Activated CD8-positive, alpha-beta T cell treated with anti-CD3 and anti-CD28 coated beads for 36 hours (primary cell): Measurements from ENCODE around the gene ECE2. TPM values are rescaled to one million over a fixed set of nuclear protein-coding genes. Genes with fewer than 3 reads are reported as not detected.

Source experiments
- ATAC-seq: fragments of 200-7000 bp; cut with Tn5 transposase; one replicate; pipeline ENCODE4 v1.10.0; 2021; ENCODE audit warnings: mild to moderate bottlenecking, moderate library complexity
- CTCF ChIA-PET: fragments of 350-600 bp; sonication (Branson Sonifier 250); formaldehyde crosslinking; loops from one replicate; lab custom pipeline; 2021; ENCODE audit warnings: antibody characterized with exemption; lab: Charles Lee
- POLR2A ChIA-PET: fragments of 350-600 bp; sonication (Branson Sonifier 250); formaldehyde crosslinking; loops from one replicate; lab custom pipeline; 2021; ENCODE audit warnings: antibody characterized with exemption; lab: Charles Lee
- DNase-seq: peaks from one replicate; pipeline ENCODE4 v3.0.0-alpha.2; 2020
- H3K27ac Mint-ChIP-seq: one replicate; pipeline ENCODE4 v1.8.0; 2021; ENCODE audit warnings: mild to moderate bottlenecking, mixed read lengths
- H3K27me3 Mint-ChIP-seq: one replicate; pipeline ENCODE4 v1.8.0; 2021; ENCODE audit warnings: mixed read lengths
- H3K36me3 Mint-ChIP-seq: one replicate; pipeline ENCODE4 v1.8.0; 2021; ENCODE audit warnings: low read depth, mixed read lengths
- H3K4me1 Mint-ChIP-seq: one replicate; pipeline ENCODE4 v1.8.0; 2021; ENCODE audit warnings: low read depth, mixed read lengths
- H3K4me3 Mint-ChIP-seq: one replicate; pipeline ENCODE4 v1.8.0; 2021; ENCODE audit warnings: mild to moderate bottlenecking, moderate library complexity, mixed read lengths
- H3K9me3 Mint-ChIP-seq: one replicate; pipeline ENCODE4 v1.8.0; 2021; ENCODE audit warnings: mixed read lengths
- intact Hi-C: fragments of 100-400 bp; cut with micrococcal nuclease; formaldehyde crosslinking; loops from one replicate; pipeline ENCODE4 v1.10.0; 2022
- total RNA-seq, 2 experiments: library from RNA; stranded (reverse); gene quantifications; one replicate each; pipeline ENCODE4 v1.2.3, GENCODE V29; 2021
- TF ChIP-seq, protein P1 (sequence below): fragments of 200-600 bp; IDR thresholded peaks from one replicate; pipeline ENCODE4 v1.8.0; 2022; ENCODE audit warnings: antibody characterized with exemption, mild to moderate bottlenecking

The ECE2 gene
- total RNA-seq, 2 experiments from 2014 or later, result not detected

DNA sequence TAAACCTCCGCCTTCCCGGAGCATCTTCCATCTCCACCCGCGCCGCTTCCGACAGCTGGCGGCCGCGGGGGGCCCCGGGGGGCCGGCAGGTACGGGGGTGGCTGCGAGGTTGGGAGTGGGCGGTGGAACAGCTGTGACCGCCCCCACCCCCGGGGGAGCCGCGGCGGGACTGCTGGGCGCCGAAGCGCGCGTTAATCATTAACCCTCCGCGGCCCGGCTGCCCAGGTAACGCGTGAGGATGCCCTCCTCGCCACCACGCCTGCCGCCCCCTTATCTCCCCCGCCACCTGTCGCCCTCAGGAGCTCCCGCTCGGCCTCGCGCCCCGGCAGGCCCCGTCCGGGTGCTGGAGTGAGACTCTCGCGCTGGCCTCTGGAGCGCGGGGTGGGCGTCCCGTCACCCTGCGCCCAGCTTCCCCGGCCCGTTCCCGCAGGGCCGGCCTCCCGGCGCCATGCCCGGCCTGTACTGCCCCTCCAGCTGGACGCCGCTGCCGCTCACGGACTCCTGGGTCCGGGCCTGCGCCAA, 45.7 kb upstream of the ECE2 start:
- TF ChIP-seq, protein P1, sequence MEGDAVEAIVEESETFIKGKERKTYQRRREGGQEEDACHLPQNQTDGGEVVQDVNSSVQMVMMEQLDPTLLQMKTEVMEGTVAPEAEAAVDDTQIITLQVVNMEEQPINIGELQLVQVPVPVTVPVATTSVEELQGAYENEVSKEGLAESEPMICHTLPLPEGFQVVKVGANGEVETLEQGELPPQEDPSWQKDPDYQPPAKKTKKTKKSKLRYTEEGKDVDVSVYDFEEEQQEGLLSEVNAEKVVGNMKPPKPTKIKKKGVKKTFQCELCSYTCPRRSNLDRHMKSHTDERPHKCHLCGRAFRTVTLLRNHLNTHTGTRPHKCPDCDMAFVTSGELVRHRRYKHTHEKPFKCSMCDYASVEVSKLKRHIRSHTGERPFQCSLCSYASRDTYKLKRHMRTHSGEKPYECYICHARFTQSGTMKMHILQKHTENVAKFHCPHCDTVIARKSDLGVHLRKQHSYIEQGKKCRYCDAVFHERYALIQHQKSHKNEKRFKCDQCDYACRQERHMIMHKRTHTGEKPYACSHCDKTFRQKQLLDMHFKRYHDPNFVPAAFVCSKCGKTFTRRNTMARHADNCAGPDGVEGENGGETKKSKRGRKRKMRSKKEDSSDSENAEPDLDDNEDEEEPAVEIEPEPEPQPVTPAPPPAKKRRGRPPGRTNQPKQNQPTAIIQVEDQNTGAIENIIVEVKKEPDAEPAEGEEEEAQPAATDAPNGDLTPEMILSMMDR, result no peak
- Mint-ChIP-seq H3K4me3 (peak overlapping the region; percentile 54), H3K36me3 (no peaks in the 10 kb centered on the region), H3K27ac (no peak overlapping the region), H3K4me1 (peaks cover 11% of the 10 kb centered on the region), H3K9me3 (no peaks in the 10 kb centered on the region), H3K27me3 (peaks cover 36% of the 10 kb centered on the region)
- intact Hi-C loops, result no loop called here
- POLR2A ChIA-PET, result interaction anchor here (0.8 to 3.1 kb wide), 5 partner anchors 10 to 62 kb away, joined by 3 to 9 read pairs (median 5); partner anchors contain the start of genes CAMK2N2 and EEF1AKMT4
- CTCF ChIA-PET, result interaction anchor here (0.7 to 5.1 kb wide), 7 partner anchors 13 to 346 kb away, joined by 3 to 67 read pairs (median 4); partner anchors contain the start of genes EEF1AKMT4 and PARL
- ATAC-seq (no peak), DNase-seq (no peak)

DNA sequence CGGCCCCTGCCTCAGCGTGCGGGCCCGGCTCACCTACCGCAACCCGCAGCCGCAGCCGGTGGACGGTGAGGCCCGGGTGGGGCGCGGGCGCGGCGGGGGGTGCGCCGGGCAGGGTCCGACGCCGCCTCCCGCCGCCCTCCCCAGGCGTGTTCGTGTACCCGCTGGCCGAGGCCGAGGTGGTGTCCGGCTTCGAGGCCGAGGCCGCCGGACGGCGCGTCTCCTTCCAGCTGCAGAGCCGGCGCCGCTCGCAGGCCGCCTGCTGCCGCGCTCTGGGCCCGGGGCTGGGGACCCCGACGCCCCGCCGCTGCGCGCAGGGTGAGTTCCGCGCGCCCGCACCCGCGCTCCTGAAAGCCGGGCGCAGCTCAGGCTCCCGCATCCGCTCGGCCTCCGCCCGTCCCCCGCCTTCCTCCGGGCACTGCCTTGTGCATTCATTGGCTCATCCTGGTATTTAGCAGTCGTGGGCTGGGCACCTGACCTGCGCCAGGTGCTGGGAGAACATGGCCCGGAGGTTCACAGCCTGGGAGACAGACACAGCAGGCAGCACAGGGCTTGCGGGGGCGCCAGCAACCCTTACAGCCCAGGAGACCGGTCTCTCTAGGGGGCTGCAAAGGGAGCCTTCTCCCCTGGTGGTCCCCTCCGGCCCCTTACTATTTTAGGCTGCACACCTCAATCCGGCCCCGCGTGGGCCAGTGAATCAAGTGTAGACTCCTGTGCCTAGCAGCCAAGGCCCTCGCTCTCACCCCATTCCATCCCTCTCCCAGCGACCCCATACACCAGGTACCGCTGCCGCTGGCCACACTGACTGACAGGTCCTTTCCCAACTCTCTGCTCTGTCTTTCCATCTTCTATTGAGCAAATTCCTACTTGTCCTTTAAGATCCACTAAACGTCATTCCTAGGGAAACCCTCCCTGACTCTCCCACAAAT, 45.0 kb upstream of the ECE2 start:
- DNase-seq (no peak), ATAC-seq (no peak)
- Mint-ChIP-seq H3K9me3 (no peaks in the 10 kb centered on the region), H3K36me3 (no peaks in the 10 kb centered on the region), H3K4me3 (peak overlapping the region; percentile 50), H3K27ac (no peak overlapping the region), H3K27me3 (peaks cover 33% of the 10 kb centered on the region), H3K4me1 (peaks cover 11% of the 10 kb centered on the region)
- intact Hi-C loops, result no loop called here
- POLR2A ChIA-PET, result interaction anchor here (1.3 to 1.7 kb wide), 2 partner anchors 15 to 31 kb away, joined by 5 read pairs; partner anchors contain the start of gene CAMK2N2
- TF ChIP-seq, protein P1, result no peak
- CTCF ChIA-PET, result interaction anchor here (0.7 to 1.5 kb wide), 4 partner anchors 12 to 59 kb away, joined by 3 to 6 read pairs (median 4); no protein-coding TSS in a partner anchor

DNA sequence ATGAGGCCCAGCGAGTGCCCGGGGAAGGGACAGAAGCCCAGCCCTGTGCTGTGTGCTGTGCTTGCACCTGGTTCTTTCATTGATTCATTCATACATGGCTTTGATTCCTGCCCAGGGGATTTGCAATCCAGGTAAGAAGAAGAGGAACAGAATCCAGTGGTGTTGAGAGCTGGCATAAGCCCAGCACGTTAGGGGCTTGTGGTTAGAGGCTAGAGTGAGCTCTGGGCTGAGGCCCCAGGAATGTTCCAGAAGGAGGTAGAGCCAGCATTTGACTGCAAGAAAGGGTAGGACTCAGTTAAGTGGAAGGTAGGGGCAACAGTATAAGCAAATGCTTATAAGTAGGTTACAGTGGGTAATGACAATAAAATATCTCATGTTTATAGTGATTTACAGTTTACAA, 44.2 kb upstream of the ECE2 start:
- Mint-ChIP-seq H3K9me3 (no peaks in the 10 kb centered on the region), H3K36me3 (no peaks in the 10 kb centered on the region), H3K4me3 (peak overlapping the region; percentile 50), H3K27ac (no peak overlapping the region), H3K27me3 (peaks cover 33% of the 10 kb centered on the region), H3K4me1 (peaks cover 11% of the 10 kb centered on the region)
- DNase-seq (no peak), ATAC-seq (no peak)
- TF ChIP-seq, protein P1, result no peak
- intact Hi-C loops, result no loop called here
- CTCF ChIA-PET, result interaction anchor here (1.0 to 1.5 kb wide), 2 partner anchors 11 to 58 kb away, joined by 3 to 6 read pairs; no protein-coding TSS in a partner anchor
- POLR2A ChIA-PET, result interaction anchor here (1.0 kb wide), 1 partner anchor 18 kb away, joined by 3 read pairs; the partner anchor contains the start of gene EEF1AKMT4

DNA sequence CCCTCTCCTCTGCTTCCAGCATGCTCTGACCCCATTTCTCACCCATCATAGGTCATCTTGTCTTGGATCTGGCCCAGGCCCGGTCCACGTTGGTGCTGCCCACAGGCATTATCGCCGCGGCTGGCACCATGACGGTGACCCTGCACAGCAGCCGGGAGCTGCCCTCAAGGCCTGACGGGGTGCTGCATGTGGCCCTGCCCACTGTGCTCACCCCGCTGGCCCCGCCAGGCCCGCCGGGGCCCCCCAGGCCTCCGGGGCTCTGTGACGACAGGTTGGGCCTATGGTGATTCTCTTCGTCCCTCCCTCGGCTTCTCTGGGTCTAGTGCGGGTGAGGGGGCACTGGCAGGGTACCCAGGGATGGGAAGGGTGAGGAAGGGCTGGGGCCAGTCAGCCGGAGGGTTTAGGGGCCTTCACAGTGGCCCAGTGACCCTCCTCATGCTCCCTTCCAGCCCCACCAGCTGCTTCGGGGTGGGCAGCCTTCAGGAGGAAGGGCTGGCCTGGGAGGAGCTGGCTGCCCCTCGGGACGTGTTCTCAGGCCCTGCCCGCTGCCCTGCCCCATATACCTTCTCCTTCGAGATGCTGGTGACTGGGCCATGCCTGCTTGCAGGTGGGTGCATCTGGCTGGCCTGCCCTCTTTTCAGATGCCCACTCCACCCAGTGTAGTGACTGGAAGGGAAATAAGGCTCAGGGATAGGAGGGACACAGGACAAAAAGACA, 42.5 kb upstream of the ECE2 start:
- H3K4me3 Mint-ChIP-seq, result no peak overlapping the region

More for the DNA sequence above, 42.5 kb upstream of the ECE2 start:
- intact Hi-C loops, result no loop called here
- peaks cover 30% of the 10 kb centered on the region for H3K27me3 Mint-ChIP-seq
- CTCF ChIA-PET, result no interaction called here
- H3K27ac Mint-ChIP-seq, result no peak overlapping the region
- no peaks in the 10 kb centered on the region for H3K9me3 Mint-ChIP-seq
- ATAC-seq (no peak), DNase-seq (no peak)
- TF ChIP-seq, protein P1, result no peak
- POLR2A ChIA-PET, result no interaction called here
- peaks cover 11% of the 10 kb centered on the region for H3K4me1 Mint-ChIP-seq
- H3K36me3 Mint-ChIP-seq, result no peaks in the 10 kb centered on the region
